ENCODE results near the gene ARPP19. TPM values are rescaled to one million over a fixed set of nuclear protein-coding genes. Genes with fewer than 3 reads are reported as not detected.

ARPP19 gene
- total RNA-seq, 1 experiment from 2014 or later = 172 TPM

GRCh38 chr15:52523647-52524046, 45.2 kb downstream of the ARPP19 start:
- peak overlapping the region; percentile 76 for H3K27ac Mint-ChIP-seq (ENCODE audit: low read depth, unreplicated experiment)
- no peaks in the 10 kb centered on the region for H3K9me3 Mint-ChIP-seq (ENCODE audit: unreplicated experiment)
- DNase-seq (ENCODE audit: unreplicated experiment) = no peak
- H3K36me3 Mint-ChIP-seq (ENCODE audit: insufficient read depth, unreplicated experiment) = no peaks in the 10 kb centered on the region
- H3K4me3 Mint-ChIP-seq (ENCODE audit: unreplicated experiment) = no peak overlapping the region
- POLR2A ChIA-PET = interaction anchor here (1.2 kb wide), 1 partner anchor 60 kb away, joined by 3 read pairs; no protein-coding TSS in a partner anchor
- CTCF ChIA-PET = interaction anchor here (0.6 to 1.7 kb wide), 3 partner anchors 13 to 267 kb away, joined by 3 to 5 read pairs (median 3); no protein-coding TSS in a partner anchor
- no TSS peak for BruUV-seq (replicated peaks)
- intact Hi-C loops (cut with micrococcal nuclease) = no loop called here
- TF ChIP-seq, protein P1, sequence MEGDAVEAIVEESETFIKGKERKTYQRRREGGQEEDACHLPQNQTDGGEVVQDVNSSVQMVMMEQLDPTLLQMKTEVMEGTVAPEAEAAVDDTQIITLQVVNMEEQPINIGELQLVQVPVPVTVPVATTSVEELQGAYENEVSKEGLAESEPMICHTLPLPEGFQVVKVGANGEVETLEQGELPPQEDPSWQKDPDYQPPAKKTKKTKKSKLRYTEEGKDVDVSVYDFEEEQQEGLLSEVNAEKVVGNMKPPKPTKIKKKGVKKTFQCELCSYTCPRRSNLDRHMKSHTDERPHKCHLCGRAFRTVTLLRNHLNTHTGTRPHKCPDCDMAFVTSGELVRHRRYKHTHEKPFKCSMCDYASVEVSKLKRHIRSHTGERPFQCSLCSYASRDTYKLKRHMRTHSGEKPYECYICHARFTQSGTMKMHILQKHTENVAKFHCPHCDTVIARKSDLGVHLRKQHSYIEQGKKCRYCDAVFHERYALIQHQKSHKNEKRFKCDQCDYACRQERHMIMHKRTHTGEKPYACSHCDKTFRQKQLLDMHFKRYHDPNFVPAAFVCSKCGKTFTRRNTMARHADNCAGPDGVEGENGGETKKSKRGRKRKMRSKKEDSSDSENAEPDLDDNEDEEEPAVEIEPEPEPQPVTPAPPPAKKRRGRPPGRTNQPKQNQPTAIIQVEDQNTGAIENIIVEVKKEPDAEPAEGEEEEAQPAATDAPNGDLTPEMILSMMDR (IDR thresholded peaks at IDR 0.05; ENCODE audit: unreplicated experiment) = no peak
- H3K4me1 Mint-ChIP-seq (ENCODE audit: insufficient read depth, unreplicated experiment) = peaks cover 16% of the 10 kb centered on the region
- H3K27me3 Mint-ChIP-seq (ENCODE audit: insufficient read depth, unreplicated experiment) = no peaks in the 10 kb centered on the region

- ChIA-PET POLR2A (interaction anchor here (1.2 kb wide), 1 partner anchor 60 kb away, joined by 3 read pairs; no protein-coding TSS in a partner anchor), CTCF (interaction anchor here (1.6 to 1.7 kb wide), 2 partner anchors 13 to 267 kb away, joined by 3 to 5 read pairs; no protein-coding TSS in a partner anchor)
- no peaks in the 10 kb centered on the region for H3K9me3 Mint-ChIP-seq (ENCODE audit: unreplicated experiment)
- no peaks in the 10 kb centered on the region for H3K36me3 Mint-ChIP-seq (ENCODE audit: insufficient read depth, unreplicated experiment)
- H3K4me1 Mint-ChIP-seq (ENCODE audit: insufficient read depth, unreplicated experiment) = peaks cover 16% of the 10 kb centered on the region
- H3K4me3 Mint-ChIP-seq (ENCODE audit: unreplicated experiment) = no peak overlapping the region
- H3K27ac Mint-ChIP-seq (ENCODE audit: low read depth, unreplicated experiment) = peak overlapping the region; percentile 76
- peak; percentile 22 for DNase-seq (ENCODE audit: unreplicated experiment)
- BruUV-seq (replicated peaks) = no TSS peak
- TF ChIP-seq, protein P1 (IDR thresholded peaks at IDR 0.05; ENCODE audit: unreplicated experiment) = no peak
- intact Hi-C loops (cut with micrococcal nuclease) = no loop called here
- H3K27me3 Mint-ChIP-seq (ENCODE audit: insufficient read depth, unreplicated experiment) = no peaks in the 10 kb centered on the region
Observed at GRCh38 chr15:52523192-52523591, 45.6 kb downstream of the ARPP19 start.

GRCh38 chr15:52521682-52522081, 47.1 kb downstream of the ARPP19 start:
- DNase-seq (ENCODE audit: unreplicated experiment) = no peak
- ChIA-PET POLR2A (no interaction called here), CTCF (no interaction called here)
- Mint-ChIP-seq H3K36me3 (ENCODE audit: insufficient read depth, unreplicated experiment) (no peaks in the 10 kb centered on the region), H3K4me3 (ENCODE audit: unreplicated experiment) (no peak overlapping the region), H3K9me3 (ENCODE audit: unreplicated experiment) (no peaks in the 10 kb centered on the region), H3K4me1 (ENCODE audit: insufficient read depth, unreplicated experiment) (peaks cover 16% of the 10 kb centered on the region), H3K27me3 (ENCODE audit: insufficient read depth, unreplicated experiment) (no peaks in the 10 kb centered on the region), H3K27ac (ENCODE audit: low read depth, unreplicated experiment) (no peak overlapping the region)
- intact Hi-C loops (cut with micrococcal nuclease) = no loop called here
- no TSS peak for BruUV-seq (replicated peaks)
- TF ChIP-seq, protein P1 (IDR thresholded peaks at IDR 0.05; ENCODE audit: unreplicated experiment) = no peak

- CTCF ChIA-PET = no interaction called here
Observed at GRCh38 chr15:52520421-52520820, 48.4 kb downstream of the ARPP19 start.

More at GRCh38 chr15:52520421-52520820, 48.4 kb downstream of the ARPP19 start:
- no TSS peak for BruUV-seq (replicated peaks)
- POLR2A ChIA-PET = no interaction called here
- TF ChIP-seq, protein P1 (IDR thresholded peaks at IDR 0.05; ENCODE audit: unreplicated experiment) = no peak
- Mint-ChIP-seq H3K36me3 (ENCODE audit: insufficient read depth, unreplicated experiment) (no peaks in the 10 kb centered on the region), H3K4me3 (ENCODE audit: unreplicated experiment) (no peak overlapping the region), H3K4me1 (ENCODE audit: insufficient read depth, unreplicated experiment) (peaks cover 16% of the 10 kb centered on the region), H3K27me3 (ENCODE audit: insufficient read depth, unreplicated experiment) (no peaks in the 10 kb centered on the region), H3K27ac (ENCODE audit: low read depth, unreplicated experiment) (no peak overlapping the region), H3K9me3 (ENCODE audit: unreplicated experiment) (no peaks in the 10 kb centered on the region)
- intact Hi-C loops (cut with micrococcal nuclease) = no loop called here
- no peak for DNase-seq (ENCODE audit: unreplicated experiment)
